Testis (tissue), 2 donors: ENCODE results near the gene CCNF.

ENCODE experiments used
- CTCF ChIP-seq, 3 experiments: fragments of 450-650 bp in 2 of 3; fragments of 200-600 bp in 1 of 3; sonication (generic) in 1 of 3; IDR thresholded peaks; one replicate each; pipeline ENCODE4 v1.5.1; 2016 to 2019; ENCODE audit warnings: antibody characterized with exemption in 3 of 3, mild to moderate bottlenecking in 2 of 3, moderate library complexity in 1 of 3
- POLR2A ChIP-seq: fragments of 450-650 bp; IDR thresholded peaks from one replicate; pipeline ENCODE4 v1.6.1; 2017; ENCODE audit warnings: antibody characterized with exemption, mild to moderate bottlenecking, moderate library complexity

DNA sequence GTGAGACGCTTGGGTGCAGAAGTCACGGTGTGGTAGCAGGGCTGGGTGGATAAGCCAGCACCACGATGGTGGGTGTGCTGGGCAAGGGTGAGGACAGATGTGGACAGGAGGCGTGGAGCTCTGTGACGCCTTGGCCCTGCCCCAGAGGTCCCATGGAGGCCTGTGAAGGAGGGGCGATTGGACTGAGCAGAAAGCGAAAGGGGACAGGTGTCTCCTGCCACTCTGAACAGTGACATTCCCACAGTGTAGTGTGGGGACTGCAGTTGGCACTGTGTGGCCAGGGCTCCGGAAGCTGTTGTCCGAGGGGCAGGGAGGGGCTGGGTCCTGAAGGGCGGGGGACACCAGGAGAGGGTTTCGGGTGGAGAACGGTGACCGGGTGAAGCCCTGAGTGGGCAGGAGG is 53.0 kb downstream of the CCNF start:
- TF ChIP-seq CTCF (IDR thresholded peaks at IDR 0.05) (no peak), POLR2A (no peak)
